Measurements from ENCODE around the gene LMAN2L. TPM values are rescaled to one million over a fixed set of nuclear protein-coding genes. Genes with fewer than 3 reads are reported as not detected.
A peak's percentile ranks its signal among the peaks of the same experiment; 100 is the strongest.
"Not testable (repeated sequence)": the region's sequence is repeated elsewhere in the genome, so short reads cannot be mapped to it uniquely, and the experiment has no call there.

The LMAN2L gene
- total and polyA plus RNA-seq, 7 donors: 8.6 to 24.1 (median 12.7) TPM

DNA sequence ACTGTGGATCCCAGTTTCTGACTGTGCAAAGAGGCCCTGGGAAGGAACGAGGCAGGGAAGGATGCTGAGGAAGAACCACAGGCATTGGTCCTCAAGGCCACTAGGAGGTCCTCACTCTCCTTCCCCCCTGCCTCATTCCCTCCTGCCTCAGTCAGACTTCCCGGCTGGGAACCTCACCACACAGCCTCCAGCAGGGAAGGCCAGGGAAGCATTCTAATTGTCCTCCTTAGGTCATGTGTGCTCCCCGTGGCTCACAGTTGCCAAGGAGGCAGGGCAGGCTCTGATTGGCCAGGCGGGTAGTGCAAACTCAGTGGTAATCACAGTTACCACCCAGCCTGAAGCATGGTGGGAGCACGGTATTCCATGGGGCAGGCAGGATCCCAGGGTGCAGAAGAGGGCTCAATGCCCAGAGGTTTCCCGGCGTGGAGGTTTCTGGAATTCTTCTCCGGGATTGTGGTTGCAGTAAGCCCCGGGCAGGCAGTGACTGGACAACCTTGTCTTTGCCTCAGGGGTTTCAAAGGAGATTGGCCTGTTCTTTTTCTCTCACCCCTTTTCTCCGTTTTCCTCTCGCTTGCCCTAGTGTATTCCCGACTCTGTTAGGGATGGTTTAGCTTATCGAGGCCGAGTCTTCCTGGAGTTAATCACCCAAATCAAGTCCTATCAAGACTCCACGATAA is 70.2 kb downstream of the LMAN2L start:
- TF ChIP-seq, protein P1, sequence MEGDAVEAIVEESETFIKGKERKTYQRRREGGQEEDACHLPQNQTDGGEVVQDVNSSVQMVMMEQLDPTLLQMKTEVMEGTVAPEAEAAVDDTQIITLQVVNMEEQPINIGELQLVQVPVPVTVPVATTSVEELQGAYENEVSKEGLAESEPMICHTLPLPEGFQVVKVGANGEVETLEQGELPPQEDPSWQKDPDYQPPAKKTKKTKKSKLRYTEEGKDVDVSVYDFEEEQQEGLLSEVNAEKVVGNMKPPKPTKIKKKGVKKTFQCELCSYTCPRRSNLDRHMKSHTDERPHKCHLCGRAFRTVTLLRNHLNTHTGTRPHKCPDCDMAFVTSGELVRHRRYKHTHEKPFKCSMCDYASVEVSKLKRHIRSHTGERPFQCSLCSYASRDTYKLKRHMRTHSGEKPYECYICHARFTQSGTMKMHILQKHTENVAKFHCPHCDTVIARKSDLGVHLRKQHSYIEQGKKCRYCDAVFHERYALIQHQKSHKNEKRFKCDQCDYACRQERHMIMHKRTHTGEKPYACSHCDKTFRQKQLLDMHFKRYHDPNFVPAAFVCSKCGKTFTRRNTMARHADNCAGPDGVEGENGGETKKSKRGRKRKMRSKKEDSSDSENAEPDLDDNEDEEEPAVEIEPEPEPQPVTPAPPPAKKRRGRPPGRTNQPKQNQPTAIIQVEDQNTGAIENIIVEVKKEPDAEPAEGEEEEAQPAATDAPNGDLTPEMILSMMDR (IDR thresholded peaks at IDR 0.05): no peak
- H3K27me3 ChIP-seq (ENCODE audit: insufficient read depth in 3 of 3, low read length in 2 of 3): no peaks in the 10 kb centered on the region
- no peaks in the 10 kb centered on the region for H3K9me3 ChIP-seq
- DNase-seq: no peak
- intact Hi-C loops (cut with DNase I): loop anchor here in 1 of 2 donors (5.0 kb wide), 1 partner anchor 68 kb away; no protein-coding TSS in a partner anchor
- peaks cover 14% of the 10 kb centered on the region for H3K4me1 ChIP-seq
- no peak for ATAC-seq
- WGBS, 3 donors: 81 to 86% (median 84%) methylated on average over 15 of the region's 15 CpGs
- no peaks in the 10 kb centered on the region for H3K36me3 ChIP-seq (ENCODE audit: insufficient read depth in 1 of 2, low read depth in 1 of 2)
- H3K4me3 ChIP-seq: no peak overlapping the region
- H3K27ac ChIP-seq: no peak overlapping the region

DNA sequence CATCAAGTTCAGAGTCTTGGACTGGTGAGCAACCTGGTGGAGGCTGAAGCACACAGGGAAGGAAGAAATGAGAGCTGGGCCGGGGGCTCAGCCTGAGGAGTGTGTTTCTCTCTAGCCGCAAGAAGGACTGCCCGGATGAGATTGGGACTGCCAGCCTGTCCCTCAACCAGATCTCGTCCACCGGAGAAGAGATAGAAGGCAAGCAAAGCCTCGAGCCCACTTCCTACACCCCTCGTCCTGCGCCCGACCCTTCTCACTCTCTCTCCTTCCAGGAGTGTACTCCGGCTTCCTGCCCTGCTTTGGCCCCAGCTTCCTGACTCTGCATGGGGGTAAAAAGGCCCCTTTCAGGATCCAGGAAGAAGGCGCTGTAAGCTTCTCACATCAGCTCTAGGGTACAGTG is 71.1 kb downstream of the LMAN2L start:
- intact Hi-C loops (cut with DNase I): loop anchor here in 1 of 2 donors (5.0 kb wide), 1 partner anchor 69 kb away; no protein-coding TSS in a partner anchor
- no peak overlapping the region for H3K4me3 ChIP-seq
- H3K27me3 ChIP-seq (ENCODE audit: insufficient read depth in 3 of 3, low read length in 2 of 3): no peaks in the 10 kb centered on the region
- TF ChIP-seq, protein P1 (IDR thresholded peaks at IDR 0.05): no peak
- DNase-seq: no peak
- ATAC-seq: no peak
- no peak overlapping the region for H3K27ac ChIP-seq
- no peaks in the 10 kb centered on the region for H3K9me3 ChIP-seq
- H3K4me1 ChIP-seq: peaks cover 18% of the 10 kb centered on the region
- no peaks in the 10 kb centered on the region for H3K36me3 ChIP-seq (ENCODE audit: insufficient read depth in 1 of 2, low read depth in 1 of 2)
- WGBS, 3 donors: 76 to 83% (median 80%) methylated on average over 11 of the region's 11 CpGs

DNA sequence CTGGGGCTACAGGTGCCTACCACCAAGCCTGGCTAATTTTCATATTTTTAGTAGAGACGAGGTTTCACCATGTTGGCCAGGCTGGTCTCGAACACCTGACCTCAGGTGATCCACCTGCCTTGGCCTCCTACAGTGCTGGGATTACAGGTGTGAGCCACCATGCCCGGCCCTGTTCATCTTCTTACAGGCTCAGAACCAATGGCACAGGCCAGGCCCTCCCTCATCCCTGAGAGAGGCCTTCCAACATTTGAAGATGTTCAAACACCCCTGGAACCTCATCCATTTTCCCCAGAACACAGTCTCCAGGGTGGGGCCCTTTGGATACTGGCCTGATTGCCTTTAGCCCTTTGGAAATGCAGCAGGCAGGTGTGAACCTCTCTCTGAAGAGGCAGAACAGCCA is 74.1 kb downstream of the LMAN2L start:
- not testable (repeated sequence) for H3K27me3 ChIP-seq (ENCODE audit: insufficient read depth in 3 of 3, low read length in 2 of 3); H3K36me3 ChIP-seq (ENCODE audit: insufficient read depth in 1 of 2, low read depth in 1 of 2); DNase-seq; ATAC-seq; H3K4me3 ChIP-seq; H3K9me3 ChIP-seq
- Histone ChIP-seq H3K4me1 (peaks cover 18% of the 10 kb centered on the region), H3K27ac (peak overlapping the region; percentile 86)
- WGBS, 3 donors: 91 to 98% (median 92%) methylated on average over 3 of the region's 3 CpGs
- intact Hi-C loops (cut with DNase I): loop anchor here in 1 of 2 donors (1.0 to 5.0 kb wide), 2 partner anchors 27 to 72 kb away; partner anchors contain the start of gene KANSL3

DNA sequence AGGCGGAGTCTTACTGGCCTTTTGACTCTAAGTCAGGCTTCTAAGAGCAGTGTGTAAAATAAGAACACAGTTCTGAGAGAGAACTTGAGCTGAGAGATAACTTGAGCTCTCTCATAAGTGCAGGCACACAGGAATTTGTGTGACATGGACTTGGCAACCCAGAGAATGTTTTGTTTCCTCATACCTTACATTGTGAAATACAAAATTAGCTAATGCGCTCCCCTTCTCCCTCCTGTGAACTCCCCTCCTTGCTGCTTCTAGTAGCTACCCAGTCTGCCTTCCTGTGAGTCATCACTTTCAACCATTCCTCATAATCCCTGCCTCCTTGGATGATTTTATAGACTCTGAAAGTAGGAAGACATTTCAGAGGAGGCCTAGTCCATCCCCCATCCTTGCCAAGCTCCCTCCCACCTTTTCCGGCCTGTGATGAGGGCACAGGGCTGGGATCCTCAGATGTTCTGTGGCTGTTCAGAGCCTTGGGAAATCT is 74.7 kb downstream of the LMAN2L start:
- no peaks in the 10 kb centered on the region for H3K9me3 ChIP-seq
- TF ChIP-seq, protein P1 (IDR thresholded peaks at IDR 0.05): no peak
- WGBS, 3 donors: 41 to 83% (median 52%) methylated on average over 3 of the region's 3 CpGs
- peaks cover 18% of the 10 kb centered on the region for H3K4me1 ChIP-seq
- H3K36me3 ChIP-seq (ENCODE audit: insufficient read depth in 1 of 2, low read depth in 1 of 2): no peaks in the 10 kb centered on the region
- peak overlapping the region; percentile 86 for H3K27ac ChIP-seq
- ATAC-seq (peak; percentile 94 to 96 (median 94)), DNase-seq (peak in 1 of 2 donors; percentile 64)
- intact Hi-C loops (cut with DNase I): loop anchor here in 1 of 2 donors (1.0 to 5.0 kb wide), 2 partner anchors 27 to 72 kb away; partner anchors contain the start of gene KANSL3
- H3K4me3 ChIP-seq: no peak overlapping the region
- H3K27me3 ChIP-seq (ENCODE audit: insufficient read depth in 3 of 3, low read length in 2 of 3): no peaks in the 10 kb centered on the region

DNA sequence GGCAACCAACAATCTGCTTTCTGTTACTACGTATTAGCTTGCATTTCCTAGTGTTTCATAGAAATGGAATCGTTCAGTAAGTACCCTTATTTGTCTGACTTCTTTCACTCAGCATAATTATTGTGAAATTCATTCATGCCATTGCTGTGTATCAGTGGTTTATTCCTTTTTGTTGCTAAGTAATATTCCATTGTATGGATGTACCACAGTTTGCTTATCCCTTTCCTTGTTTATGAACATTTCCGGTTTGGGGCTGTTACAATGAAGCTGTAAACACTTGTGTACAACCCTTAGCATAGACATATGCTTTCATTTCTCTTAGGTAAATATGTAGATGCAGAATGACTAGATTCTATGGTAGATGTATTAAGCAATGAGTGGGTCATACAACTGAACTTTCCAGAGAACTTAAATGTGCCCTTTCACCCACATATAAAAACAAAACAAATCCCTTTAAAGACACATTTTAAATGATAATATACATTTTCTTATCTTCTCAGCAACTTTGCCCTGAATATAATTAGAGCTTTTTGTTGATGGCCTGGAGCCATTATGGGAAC is 75.4 kb downstream of the LMAN2L start:
- WGBS, 3 donors: 89 to 93% (median 92%) methylated on average over 3 of the region's 3 CpGs
- Histone ChIP-seq H3K4me3 (no peak overlapping the region), H3K9me3 (no peaks in the 10 kb centered on the region), H3K27me3 (ENCODE audit: insufficient read depth in 3 of 3, low read length in 2 of 3) (no peaks in the 10 kb centered on the region), H3K36me3 (ENCODE audit: insufficient read depth in 1 of 2, low read depth in 1 of 2) (no peaks in the 10 kb centered on the region), H3K4me1 (peaks cover 18% of the 10 kb centered on the region), H3K27ac (peak overlapping the region; percentile 86)
- TF ChIP-seq, protein P1 (IDR thresholded peaks at IDR 0.05): no peak
- ATAC-seq: no peak
- intact Hi-C loops (cut with DNase I): no loop called here
- no peak for DNase-seq
